Subcutaneous adipose tissue (tissue), 4 donors: ENCODE data around the gene SLC6A18. TPM values are rescaled to one million over a fixed set of nuclear protein-coding genes. Genes with fewer than 3 reads are reported as not detected.

ENCODE experiments used
- CTCF ChIP-seq: fragments of 450-650 bp; IDR thresholded peaks from one replicate; pipeline ENCODE4 v1.5.1; 2016; ENCODE audit warnings: low read depth, mild to moderate bottlenecking, control low read depth, antibody characterized with exemption, moderate library complexity
- total RNA-seq, 4 donors: library from RNA; depleted of rRNA; stranded (reverse); fragments of >200 nt; gene quantifications; one replicate each; pipeline ENCODE4 v1.1.0, GENCODE V29; 2016

SLC6A18 gene
- not detected for total RNA-seq

DNA sequence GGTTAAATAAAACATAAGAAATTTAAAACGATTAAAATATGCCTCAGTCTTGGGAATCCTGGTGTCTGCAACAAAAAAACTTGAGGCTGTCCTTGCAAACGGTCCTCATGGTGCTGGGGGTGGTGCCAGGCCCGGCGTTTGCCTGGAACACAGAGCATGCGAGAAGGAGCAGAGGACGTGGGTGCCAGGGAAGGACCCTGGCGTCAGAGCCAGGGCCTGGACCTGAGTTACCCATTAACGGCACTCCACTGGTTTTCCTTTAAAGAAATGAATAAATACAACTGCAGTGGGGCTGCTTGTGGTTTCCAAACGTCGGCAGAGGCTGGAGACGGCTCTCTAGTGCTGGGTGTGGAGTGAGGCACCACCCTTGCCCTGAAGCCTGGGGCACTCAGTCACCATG is at the start of gene SLC6A18:
Gene SLC6A18 (plus strand): TSS at position 301 of the 400 bp plus-strand sequence. CDS start 97 bp downstream, at position 398.
- TF ChIP-seq CTCF: no peak

DNA sequence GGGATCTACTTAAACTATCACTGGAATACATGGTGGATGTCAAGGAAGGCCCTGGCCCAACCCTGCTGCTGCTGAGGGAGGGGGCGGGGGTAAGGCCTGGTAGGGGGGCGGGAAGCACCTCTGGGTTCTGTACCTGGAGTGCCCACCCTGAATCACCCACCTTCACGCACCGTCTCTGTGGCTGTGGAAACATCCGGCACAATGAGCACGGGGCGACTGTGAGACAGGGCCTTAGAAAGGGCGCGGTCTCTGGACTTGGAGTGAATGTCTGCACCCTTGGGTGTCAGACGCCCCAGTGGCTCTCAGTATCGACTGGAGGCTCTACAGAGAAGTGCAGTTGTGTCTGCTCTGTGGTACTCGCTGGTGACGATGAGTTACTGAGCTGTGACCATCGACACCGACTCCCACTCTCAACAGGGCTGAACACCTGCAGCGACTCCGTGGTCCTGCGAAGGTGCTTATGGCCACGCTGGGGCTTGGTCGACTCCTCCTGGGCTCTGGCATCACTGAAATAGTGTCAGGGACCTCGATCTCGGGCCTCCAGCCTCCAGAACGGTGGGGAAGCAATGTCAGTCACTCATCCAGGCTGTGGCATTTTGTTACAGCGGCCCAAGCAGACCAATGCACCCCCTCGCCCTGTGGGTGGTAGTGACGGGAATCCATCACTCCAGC is 49.2 kb upstream of the SLC6A18 start:
- TF ChIP-seq CTCF: no peak

GRCh38 chr5:1176473-1177391 is 48.4 kb upstream of the SLC6A18 start:
- no peak for TF ChIP-seq CTCF

- no peak for TF ChIP-seq CTCF
These were observed 47.2 kb upstream of the SLC6A18 start for GRCh38 chr5:1177826-1178528.

DNA sequence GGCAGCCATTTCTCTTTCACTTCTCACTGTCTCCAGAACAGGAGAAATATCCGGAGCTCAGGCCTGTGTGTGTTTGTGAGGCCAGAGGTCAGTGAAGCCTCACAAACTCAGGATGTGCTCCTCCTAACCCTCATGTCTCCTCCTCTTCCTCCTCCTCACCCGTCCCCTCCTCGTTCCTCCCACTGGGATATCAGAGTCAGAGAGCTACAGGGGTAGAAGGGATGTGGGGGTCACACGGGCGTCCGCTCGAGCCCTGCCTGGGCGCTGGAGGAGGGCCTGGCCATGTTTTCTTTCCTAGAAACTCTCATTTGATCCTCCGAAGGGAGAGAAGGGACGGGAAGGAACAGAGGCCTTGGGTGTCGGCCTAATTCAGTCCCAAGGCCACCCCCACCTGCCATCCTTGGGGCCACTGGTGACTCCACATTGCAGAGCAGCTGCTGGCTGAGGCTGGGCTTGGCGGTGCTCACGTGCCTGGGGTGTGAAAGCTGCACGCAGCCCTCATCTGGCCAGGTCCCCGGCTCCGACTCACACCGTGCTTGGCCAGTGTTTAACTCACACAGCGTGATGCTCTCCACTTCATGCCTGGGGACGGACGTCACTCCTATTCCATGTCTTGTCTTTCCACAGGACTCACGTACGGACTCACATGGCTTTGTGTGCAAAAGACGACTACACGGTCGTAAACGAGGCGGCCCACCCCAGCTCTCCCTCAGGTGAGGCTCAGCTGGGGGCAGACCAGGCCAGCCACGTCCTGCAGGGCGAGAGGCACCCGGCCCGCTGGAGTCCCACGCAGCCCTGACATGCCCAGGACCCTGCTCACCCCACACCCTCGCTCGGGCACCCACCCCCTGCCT is 46.4 kb upstream of the SLC6A18 start:
- TF ChIP-seq CTCF: no peak

DNA sequence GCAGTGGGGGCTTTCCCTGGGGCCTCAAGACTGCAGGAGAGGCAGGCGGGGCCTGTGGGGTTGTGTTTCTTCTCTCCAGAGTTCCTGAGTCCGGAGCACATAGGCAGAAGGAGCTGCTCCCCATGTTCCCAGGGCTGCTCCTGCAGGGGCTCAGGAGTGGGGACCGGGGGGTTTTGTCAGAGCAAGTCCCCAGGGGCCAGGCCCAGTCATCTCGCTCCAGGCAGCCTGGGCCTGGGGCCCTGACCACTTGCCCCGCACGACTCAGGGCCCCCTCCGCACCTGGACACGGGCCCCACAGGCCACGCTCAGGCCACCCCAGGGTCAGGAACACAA is 45.8 kb upstream of the SLC6A18 start:
- no peak for TF ChIP-seq CTCF
